ENCODE data around the gene IRAK1. TPM values are rescaled to one million over a fixed set of nuclear protein-coding genes. Genes with fewer than 3 reads are reported as not detected.

The IRAK1 gene
- total RNA-seq, 1 experiment from 2014 or later: 92.3 TPM

DNA sequence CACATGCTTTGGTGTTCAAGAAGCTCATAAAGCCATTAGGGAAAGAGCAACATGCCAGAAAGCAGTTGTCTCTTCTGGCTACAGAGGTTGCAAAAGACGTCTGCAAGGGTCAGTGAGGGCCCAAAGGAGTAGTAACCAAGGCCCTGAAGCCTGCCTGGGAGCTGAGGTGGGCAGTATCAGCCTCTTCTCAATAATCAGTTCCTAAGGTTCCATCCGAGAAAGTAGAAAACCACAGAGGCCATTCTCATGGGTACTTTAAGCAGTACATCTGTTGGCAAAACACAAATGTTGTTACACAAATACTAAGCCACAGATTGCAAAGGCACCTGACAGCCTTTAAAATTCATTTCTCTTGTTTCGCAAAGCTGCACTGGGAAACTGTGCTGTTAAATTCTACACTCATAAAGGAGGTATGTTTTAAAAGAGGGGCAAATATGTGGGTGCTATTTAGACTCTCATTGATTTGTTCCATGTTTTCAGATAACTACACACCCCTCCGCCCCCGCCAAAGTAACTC lies 40.1 kb upstream of the IRAK1 start:
- Histone ChIP-seq H2AFZ (ENCODE audit: low read depth, low read length, poor library complexity, severe bottlenecking) (no peak overlapping the region), H3K4me2 (ENCODE audit: low read length) (no peak overlapping the region), H3K9ac (ENCODE audit: low read length) (no peak overlapping the region), H3K27ac (ENCODE audit: low read depth, low read length) (no peak overlapping the region), H3K4me3 (replicated peaks in 1 of 2; ENCODE audit: low read depth in 1 of 2, low read length in 2 of 2) (no peak overlapping the region), H3K27me3 (ENCODE audit: insufficient read depth, low read length) (no peaks in the 10 kb centered on the region), H3K9me3 (ENCODE audit: control insufficient read depth in 1 of 2, insufficient read depth in 1 of 2, low read depth in 1 of 2, low read length in 2 of 2) (no peaks in the 10 kb centered on the region), H3K9me2 (ENCODE audit: insufficient read depth) (no peaks in the 10 kb centered on the region), H4K20me1 (ENCODE audit: insufficient read depth) (0 out of 2 replicates have a peak, but pooled peaks cover 3% of the 10 kb centered on the region), H3K4me1 (ENCODE audit: control insufficient read depth in 1 of 2, insufficient read depth in 2 of 2, low read length in 2 of 2) (peaks cover 0 to 13% of the 10 kb centered on the region in 2 experiments; a peak in 1 of 4 replicates), H3K36me3 (ENCODE audit: control insufficient read depth in 1 of 2, insufficient read depth in 2 of 2, low read length in 2 of 2) (no peaks in the 10 kb centered on the region), H3K79me2 (ENCODE audit: insufficient read depth, low read length) (peaks cover 48% of the 10 kb centered on the region; the same call in 1 of the 2 replicates)
- intact Hi-C loops (cut with micrococcal nuclease): no loop called here
- no TSS peak for BruUV-seq (replicated peaks)
- RAD21 ChIA-PET (ENCODE audit: low non-redundant PET in 1 of 2, low total read pairs in 2 of 2, uncharacterized antibody in 2 of 2, unreplicated experiment in 2 of 2): no interaction called here
- ATAC-seq: no peak
- POLR2A ChIA-PET: no interaction called here
- TF ChIP-seq SP1 (IDR thresholded peaks at IDR 0.05; ENCODE audit: low read depth): no peak
- TF ChIP-seq ZFX (IDR thresholded peaks at IDR 0.05): no peak
- no peak for TF ChIP-seq ELF1 (IDR thresholded peaks at IDR 0.05; ENCODE audit: borderline replicate concordance, low read depth)
- no peak for TF ChIP-seq EZH2phosphoT487 (IDR thresholded peaks at IDR 0.05; ENCODE audit: borderline replicate concordance)
- TF ChIP-seq, protein P1, sequence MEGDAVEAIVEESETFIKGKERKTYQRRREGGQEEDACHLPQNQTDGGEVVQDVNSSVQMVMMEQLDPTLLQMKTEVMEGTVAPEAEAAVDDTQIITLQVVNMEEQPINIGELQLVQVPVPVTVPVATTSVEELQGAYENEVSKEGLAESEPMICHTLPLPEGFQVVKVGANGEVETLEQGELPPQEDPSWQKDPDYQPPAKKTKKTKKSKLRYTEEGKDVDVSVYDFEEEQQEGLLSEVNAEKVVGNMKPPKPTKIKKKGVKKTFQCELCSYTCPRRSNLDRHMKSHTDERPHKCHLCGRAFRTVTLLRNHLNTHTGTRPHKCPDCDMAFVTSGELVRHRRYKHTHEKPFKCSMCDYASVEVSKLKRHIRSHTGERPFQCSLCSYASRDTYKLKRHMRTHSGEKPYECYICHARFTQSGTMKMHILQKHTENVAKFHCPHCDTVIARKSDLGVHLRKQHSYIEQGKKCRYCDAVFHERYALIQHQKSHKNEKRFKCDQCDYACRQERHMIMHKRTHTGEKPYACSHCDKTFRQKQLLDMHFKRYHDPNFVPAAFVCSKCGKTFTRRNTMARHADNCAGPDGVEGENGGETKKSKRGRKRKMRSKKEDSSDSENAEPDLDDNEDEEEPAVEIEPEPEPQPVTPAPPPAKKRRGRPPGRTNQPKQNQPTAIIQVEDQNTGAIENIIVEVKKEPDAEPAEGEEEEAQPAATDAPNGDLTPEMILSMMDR (IDR thresholded peaks at IDR 0.05 in 2 of 3, conservative IDR thresholded peaks at IDR 0.05 in 1 of 3; ENCODE audit: borderline replicate concordance in 1 of 3, insufficient read depth in 1 of 3, low read depth in 2 of 3, low read length in 2 of 3): no peak
- TF ChIP-seq, protein P2, sequence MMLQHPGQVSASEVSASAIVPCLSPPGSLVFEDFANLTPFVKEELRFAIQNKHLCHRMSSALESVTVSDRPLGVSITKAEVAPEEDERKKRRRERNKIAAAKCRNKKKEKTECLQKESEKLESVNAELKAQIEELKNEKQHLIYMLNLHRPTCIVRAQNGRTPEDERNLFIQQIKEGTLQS (IDR thresholded peaks at IDR 0.05): no peak
- TF ChIP-seq CEBPB (IDR thresholded peaks at IDR 0.05; ENCODE audit: low read depth): no peak
- TF ChIP-seq YY1 (IDR thresholded peaks at IDR 0.05; ENCODE audit: extremely low read depth, insufficient replicate concordance, low read depth, low read length): no peak
- TF ChIP-seq TCF7L2 (IDR thresholded peaks at IDR 0.05; ENCODE audit: borderline replicate concordance, extremely low read depth, insufficient read depth, insufficient read length): no peak
- no peak for TF ChIP-seq CBX3 (IDR thresholded peaks at IDR 0.05; ENCODE audit: low read depth)
- TF ChIP-seq, protein P3, sequence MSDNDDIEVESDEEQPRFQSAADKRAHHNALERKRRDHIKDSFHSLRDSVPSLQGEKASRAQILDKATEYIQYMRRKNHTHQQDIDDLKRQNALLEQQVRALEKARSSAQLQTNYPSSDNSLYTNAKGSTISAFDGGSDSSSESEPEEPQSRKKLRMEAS (IDR thresholded peaks at IDR 0.05): no peak
- no peak for TF ChIP-seq POLR2A (IDR thresholded peaks at IDR 0.05; ENCODE audit: borderline replicate concordance, extremely low read depth, insufficient read depth, insufficient read length)
- CTCF ChIA-PET: no interaction called here
- no peak for DNase-seq (ENCODE audit: low read depth, low spot score)
